ENCODE measurements around the gene LRIT3.

DNA sequence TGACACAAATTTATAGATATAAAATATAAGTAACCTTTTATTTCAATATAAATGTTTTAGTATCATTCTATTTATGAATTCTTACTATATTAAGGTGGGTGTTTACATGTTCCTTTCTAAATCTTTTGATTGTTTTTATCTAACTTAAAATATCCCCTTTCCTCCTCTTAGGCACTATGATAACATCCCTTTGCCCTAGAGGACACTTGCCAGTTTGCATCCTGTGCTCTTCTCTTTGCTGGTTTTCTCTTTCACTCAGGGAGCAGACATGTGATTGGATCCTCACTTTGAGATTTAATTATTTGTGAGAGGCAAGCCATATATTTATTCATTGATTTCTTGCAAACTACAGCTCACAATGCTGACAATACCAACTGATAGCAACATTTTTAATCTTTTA, 16.2 kb downstream of the LRIT3 start:
- TF ChIP-seq, protein P1, sequence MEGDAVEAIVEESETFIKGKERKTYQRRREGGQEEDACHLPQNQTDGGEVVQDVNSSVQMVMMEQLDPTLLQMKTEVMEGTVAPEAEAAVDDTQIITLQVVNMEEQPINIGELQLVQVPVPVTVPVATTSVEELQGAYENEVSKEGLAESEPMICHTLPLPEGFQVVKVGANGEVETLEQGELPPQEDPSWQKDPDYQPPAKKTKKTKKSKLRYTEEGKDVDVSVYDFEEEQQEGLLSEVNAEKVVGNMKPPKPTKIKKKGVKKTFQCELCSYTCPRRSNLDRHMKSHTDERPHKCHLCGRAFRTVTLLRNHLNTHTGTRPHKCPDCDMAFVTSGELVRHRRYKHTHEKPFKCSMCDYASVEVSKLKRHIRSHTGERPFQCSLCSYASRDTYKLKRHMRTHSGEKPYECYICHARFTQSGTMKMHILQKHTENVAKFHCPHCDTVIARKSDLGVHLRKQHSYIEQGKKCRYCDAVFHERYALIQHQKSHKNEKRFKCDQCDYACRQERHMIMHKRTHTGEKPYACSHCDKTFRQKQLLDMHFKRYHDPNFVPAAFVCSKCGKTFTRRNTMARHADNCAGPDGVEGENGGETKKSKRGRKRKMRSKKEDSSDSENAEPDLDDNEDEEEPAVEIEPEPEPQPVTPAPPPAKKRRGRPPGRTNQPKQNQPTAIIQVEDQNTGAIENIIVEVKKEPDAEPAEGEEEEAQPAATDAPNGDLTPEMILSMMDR (IDR thresholded peaks at IDR 0.05 in 8 of 11, conservative IDR thresholded peaks at IDR 0.05 in 3 of 11), result no peak
- TF ChIP-seq POLR2AphosphoS5 (IDR thresholded peaks at IDR 0.05) (no peak), POLR2A (IDR thresholded peaks at IDR 0.05) (no peak)
